22Rv1 (cell line): Measurements from ENCODE around the gene SETBP1.

Source experiments
- CTCF ChIP-seq: fragments of 450-650 bp; IDR thresholded peaks from 2 replicates; pipeline ENCODE4 v1.5.1; 2017; ENCODE audit warnings: mild to moderate bottlenecking
- ZFX ChIP-seq: fragments of 450-650 bp; IDR thresholded peaks from 2 replicates; pipeline ENCODE4 v1.6.1; 2017; ENCODE audit warnings: antibody characterized with exemption, borderline replicate concordance

- TF ChIP-seq CTCF (no peak), ZFX (no peak)
Measured at GRCh38 chr18:44651478-44651877, 29.2 kb upstream of the SETBP1 start.
